Endothelial cell of hepatic sinusoid (primary cell): Measurements from ENCODE around the gene HLA-B.
"Not testable (repeated sequence)": the region's sequence is repeated elsewhere in the genome, so short reads cannot be mapped to it uniquely, and the experiment has no call there.

ENCODE experiments used
- in situ Hi-C: cut with HindIII; loops from 2 replicates; pipeline ENCODE4 v1.10.0; 2017; ENCODE audit warnings: low sequenced_read_pairs

Gene HLA-B

DNA sequence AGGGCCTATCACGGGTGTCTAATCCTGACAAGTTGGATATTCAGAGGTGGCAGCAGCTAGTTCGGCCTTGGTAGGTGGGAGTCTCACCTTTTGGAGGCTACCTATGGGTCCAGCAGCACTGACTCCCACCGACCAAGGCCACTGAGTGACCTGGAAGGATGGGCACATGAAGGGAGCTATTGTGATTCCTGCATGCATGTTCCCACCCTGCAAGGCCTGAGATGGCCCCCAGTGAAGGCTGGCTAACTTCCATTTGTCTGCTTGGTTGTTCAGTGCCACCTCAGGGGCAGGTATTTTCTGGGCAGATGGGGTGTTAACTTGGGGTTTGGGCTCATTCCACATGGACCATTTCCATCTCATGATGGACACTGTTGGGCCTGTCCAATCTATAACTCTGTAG, 28.1 kb upstream of the HLA-B start:
- in situ Hi-C loops = no loop called here

DNA sequence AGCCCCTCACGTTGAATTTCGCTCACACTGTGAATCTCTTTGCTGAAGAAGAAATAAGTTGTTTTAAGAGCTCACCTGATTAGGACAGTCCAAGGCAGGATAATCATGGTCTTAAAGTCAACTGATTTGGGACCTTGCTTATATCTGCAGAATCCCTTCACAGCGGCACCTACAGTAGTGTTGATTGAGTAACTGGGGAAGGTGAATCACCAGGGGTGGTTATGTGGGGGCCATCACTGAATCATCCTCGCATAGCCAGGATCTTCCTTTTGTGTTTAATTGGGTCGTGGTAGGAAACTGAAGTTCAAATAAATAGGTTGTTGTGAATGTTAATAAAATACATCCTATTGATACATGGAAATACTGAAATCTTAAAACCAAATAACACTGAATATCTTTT, 26.2 kb upstream of the HLA-B start:
- in situ Hi-C loops = no loop called here

DNA sequence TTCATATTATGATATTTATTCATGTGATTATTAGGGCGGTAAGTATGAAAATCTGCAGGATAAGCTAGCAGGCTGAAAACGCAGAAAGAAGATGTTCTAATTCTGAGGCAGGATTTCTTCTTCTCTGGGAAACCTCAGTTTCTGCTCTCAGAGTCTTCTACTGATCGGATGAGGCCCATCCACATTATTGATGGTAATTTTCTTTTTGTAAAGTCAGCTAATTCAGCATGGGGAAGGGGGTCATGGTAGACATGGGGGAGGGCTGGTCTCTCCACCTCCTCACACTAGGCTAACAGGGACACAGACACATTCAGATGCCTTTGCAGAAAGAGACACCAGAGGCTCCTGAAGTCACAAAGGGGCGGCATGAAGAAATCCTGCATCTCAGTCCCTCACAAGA, 24.7 kb upstream of the HLA-B start:
- in situ Hi-C loops = no loop called here

DNA sequence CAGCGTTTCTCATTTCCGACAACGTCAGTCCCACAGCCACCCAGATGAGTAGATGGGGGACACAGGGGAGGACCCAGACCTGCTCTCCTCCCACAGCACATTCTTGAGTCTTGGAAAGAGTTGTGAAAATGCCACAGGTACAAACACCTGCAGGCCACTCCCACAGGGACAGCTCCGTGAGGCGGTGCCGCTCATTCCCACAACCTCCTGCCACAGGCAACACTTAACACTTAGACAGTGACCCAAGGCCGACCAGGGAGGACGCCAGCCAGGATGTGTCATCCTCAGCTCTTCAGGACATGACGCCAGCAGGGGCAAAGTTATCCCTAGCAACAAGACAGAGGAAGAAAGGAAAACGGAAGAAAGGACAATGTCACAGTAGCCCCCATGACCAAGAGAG, 22.9 kb upstream of the HLA-B start:
- in situ Hi-C loops = no loop called here

DNA sequence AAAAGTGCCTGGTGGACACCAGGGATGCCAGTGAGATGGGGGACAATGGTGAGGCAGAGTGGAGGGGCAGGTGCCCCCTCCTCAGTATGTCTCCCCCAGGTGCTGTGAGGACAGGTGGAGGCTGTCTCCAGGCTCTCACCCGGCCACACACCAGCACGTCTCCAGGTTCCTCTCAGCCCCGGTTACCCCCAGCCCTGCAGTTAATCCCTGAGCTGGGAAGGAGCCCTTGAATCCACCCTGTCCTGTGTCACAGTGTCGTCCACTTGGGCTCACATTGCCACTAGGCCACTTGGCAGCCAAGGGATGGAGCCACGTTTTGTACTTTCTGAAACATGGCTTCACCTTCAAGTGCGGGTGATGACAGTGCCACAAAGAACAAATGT, 21.7 kb upstream of the HLA-B start:
- in situ Hi-C loops = no loop called here

DNA sequence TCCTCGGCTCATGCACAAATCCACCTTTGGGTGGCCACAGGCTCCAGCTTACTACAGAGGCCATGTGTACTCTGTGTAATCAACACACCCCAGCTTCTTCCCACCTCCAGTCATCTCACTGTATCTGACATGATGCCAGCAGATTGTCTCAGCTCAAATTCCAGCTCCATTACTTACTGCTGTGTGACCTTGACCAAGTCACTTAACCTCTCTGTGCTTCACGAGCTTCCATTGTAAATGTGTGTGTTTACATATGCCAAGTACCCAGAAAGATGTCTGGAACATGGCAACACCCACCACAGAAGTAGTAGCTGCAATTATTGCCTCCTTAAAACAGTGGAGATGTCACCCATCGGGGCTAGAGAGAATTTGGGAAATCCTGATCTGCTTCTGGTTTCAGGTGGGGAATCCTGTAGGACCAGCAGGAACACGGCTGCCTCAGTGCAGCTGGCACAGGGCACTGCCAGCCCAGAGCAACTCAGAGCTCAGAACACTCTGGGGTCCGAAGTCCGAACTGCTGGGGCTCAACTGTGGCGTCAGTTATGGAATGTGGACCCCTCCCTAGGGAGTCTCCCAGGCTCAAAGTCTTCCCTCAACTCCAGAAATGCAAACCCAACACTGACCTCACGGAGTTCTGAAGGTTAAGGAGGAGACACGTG, 21.2 kb upstream of the HLA-B start:
- in situ Hi-C loops = no loop called here

DNA sequence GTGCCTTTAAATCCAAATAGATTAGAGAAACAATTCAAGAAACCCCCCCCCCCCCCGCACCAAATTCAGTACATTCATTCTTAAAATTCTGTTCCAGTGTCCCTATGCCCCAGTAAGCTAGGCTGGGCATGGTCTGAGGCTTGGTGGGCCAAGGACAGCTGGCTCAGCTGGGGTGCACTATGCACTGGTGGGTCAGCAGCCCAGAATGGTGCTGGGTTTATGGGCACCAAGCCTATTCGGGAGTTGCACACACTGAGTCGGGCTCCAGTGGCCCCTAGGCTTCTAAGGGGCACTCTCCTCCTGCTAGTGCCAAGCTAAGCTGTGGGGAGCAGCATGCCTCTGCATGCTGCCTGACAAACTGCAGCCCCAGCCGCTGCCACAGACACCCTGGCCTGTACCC, 20.1 kb upstream of the HLA-B start:
- in situ Hi-C loops = no loop called here

DNA sequence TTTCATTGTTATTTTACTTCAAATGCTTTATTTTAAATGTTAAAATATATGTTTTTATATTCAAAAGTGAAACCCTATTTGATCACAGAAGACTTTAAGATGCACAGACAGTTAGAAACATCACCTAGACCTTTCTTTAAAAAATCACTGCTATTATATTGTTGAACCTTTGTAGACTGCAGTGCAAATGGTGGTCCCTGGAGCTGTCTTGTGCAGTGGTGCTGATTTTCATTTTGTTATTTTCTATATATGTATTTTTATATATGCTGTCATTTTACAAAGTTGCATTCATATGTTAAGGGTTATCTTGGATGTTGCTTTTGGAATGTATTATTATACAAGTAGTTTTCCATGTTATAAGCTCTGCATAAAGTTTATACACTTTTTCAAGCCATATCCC, 18.7 kb upstream of the HLA-B start:
- in situ Hi-C loops = no loop called here

DNA sequence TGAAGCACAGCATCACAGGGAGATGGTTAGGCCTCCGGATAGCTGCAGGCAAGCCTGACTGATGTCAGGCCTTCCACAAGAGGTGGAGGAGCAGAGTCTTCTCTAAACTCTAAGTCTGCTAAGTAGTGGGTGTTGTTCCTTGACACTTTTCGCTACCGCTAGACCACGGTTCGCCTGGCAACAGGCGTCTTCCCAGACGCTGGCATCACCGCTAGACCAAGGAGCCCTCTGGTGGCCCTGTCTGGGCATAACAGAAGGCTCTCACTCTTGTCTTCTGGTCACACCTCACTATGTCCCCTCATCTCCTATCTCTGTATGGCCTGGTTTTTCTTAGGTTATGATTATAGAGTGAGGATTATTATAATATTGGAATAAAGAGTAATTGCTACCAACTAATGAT, 17.1 kb upstream of the HLA-B start:
- in situ Hi-C loops = not testable (repeated sequence)

DNA sequence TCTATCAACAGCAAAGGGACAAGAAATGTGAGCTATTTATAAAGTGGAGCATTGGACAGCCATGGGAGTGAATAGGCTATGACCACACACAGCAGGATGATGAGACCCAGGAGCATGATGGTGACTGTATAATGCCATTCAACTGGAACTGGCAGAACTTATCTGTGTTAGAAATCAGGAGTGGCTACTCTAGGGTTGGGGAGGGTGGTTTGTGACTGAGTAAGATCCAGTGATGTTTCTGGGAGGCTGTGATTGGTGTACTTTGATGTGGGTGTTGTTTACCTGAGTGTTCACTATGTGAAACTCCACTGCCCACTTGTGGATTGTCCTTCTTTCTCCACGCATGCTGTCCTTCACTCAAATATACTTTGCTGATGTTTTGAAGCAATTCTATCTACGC, 11.5 kb upstream of the HLA-B start:
- in situ Hi-C loops = no loop called here

DNA sequence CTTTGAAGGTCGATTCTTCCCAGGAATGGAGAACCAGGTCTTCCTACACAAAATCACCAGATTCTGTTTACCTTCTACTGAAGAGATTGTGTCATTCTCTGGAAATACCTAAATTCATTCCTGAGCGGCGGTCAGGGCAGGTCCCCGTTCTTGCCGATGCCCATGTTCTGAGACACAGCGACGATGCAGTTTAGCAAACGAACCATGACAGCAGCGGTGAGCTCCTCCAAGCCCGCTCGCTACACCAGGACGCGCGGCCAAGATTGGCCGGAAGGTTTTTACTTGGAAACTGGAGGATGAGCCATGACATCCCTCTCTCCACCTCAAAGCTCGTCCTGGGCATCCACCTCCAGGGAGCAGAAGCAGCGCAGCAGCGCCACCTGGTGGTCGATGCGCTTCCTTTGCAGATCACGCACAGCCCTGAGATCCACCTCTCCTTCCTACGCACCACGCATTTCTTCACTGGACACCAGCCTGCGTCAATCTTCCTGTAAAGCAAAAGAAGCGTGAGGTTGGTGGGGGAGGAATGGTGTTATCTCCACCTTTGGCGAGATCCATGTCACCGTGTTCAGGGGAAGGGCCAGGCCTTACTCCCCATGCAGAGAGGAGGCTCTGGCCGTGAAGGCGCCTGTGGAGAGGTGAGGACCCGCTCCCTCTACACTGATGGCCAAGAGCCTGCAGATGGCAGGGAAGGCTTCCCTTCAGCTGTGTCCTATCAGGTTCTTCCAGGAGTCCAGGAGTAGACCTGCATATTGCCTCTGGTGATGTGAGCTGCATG, 9.9 kb upstream of the HLA-B start:
- in situ Hi-C loops = no loop called here

DNA sequence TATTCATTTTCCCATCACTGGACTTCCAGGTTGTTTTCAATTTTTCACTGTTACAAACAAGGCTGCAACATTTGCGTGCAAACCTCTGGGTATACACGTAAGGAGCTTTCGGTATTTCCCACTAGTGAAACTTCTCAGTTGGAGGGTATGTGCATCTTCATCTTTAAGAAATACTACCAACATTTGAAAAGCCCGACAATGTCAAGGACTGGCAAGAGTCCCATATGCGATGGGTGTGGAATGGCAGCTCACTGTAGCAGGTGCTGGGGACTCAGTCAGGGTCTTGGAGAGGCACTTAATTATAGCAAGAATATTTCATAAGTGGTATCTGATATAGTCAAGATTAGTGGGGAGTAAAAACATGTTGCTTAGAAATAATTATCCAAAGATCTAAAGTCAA, 8.9 kb upstream of the HLA-B start:
- in situ Hi-C loops = no loop called here

DNA sequence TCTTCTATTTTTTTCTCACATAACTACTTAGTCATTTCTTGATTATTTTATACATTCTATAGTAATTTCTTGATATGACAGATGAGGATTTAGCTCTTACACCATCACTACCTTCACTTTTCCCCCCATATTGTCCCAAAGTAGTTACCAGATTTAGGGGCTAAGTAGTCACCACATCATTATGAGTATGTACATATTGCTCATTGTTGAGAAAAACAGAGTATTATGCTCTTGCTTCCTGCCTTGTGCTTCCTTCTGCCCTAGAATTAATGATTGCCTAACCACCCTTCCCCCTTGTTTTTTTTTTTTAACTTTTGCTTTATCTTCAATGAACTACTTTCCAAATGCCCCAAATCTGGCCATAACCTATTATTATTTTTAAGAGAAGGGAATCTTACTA, 6.8 kb upstream of the HLA-B start:
- in situ Hi-C loops = no loop called here

DNA sequence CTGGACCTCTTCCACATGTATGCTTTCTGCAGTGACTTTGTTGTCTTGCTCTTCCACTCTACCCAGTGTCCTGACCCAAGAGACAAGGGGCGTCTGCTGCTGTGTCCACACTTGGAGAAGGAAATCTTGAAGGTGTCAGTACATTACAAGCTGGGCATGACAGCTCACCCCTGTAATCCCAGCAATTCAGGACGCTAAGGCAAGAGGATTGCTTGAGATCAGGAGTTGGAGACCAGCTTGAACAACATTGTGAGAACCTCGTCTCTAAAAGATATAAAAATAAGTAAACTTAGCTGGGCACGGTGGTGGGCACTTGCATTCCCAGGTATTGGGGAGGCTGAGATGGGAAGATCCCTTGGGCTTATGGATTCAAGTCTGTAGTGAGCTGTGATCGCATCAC, 5.8 kb upstream of the HLA-B start:
- in situ Hi-C loops = no loop called here

DNA sequence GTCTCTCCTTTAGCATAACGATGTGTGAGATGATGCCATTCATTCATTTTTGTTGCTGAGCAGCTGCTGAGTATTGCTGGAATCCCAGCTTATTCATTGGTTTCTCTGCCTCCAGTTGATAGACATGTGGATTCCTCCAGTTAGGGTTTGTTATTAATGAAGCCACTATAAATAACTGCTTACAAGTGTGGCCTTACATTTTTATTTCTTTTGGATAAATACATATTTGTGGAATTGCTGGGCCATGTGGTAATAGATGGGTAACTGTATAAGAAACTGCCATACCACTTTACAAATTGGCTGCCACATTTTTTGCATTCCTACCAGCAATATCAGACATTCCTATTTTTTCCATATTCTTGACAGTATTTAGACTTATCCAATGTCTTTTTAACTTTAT, 2.6 kb upstream of the HLA-B start:
- in situ Hi-C loops = no loop called here

DNA sequence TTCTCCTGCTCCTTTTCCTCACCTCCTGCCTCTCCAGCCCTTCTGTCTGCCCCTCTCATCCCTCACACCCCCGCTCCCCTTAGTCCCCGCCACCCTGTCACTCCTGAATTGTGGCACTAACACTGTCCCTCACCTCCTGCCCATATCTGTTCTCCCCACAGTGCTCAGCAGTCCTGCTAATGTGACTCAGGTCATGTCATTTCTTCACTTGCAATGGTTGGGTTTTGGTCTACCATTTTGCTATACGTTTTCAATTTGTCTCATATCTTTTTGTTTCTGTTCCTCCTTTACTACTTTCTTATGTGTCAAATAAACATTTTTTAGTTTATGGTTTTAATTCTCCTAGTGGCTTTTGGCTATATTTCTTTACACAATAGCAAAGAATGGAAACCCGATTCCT, 1.3 kb upstream of the HLA-B start:
- in situ Hi-C loops = no loop called here

DNA sequence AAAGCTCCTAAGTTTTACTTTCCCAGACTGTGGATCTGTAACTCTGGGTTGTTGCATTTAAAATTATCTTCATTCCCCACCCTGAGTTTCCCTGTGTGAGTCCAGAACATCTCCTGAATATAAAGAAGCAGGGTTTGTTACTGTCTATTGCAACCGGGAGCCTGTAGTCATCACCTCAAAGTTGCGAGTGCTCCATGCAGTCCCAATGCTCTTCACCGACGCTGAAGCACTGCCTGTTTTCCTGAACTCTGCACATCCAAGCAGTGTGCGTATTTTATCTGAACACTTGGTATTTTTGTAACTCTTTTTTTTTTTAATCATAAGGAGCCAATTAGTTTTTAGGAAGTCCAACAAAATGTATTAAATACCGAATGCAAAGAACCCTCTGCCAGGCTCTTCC, 907 bp upstream of the HLA-B start:
- in situ Hi-C loops = no loop called here

DNA sequence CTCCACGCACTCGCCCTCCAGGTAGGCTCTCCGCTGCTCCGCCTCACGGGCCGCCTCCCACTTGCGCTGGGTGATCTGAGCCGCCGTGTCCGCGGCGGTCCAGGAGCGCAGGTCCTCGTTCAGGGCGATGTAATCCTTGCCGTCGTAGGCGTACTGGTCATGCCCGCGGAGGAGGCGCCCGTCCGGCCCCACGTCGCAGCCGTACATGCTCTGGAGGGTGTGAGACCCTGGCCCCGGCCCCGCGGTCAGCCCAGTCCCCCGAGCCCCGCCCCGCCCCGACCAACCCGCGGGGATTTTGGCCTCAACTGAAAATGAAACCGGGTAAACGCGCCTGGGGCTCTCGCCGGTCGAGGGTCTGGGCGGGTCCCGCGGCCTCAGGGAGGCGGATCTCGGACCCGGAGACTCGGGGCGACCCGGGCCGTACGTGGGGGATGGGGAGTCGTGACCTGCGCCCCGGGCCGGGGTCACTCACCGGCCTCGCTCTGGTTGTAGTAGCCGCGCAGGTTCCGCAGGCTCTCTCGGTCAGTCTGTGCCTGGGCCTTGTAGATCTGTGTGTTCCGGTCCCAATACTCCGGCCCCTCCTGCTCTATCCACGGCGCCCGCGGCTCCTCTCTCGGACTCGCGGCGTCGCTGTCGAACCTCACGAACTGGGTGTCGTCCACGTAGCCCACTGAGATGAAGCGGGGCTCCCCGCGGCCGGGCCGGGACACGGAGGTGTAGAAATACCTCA, 598 bp downstream of the HLA-B start:
- in situ Hi-C loops = no loop called here

DNA sequence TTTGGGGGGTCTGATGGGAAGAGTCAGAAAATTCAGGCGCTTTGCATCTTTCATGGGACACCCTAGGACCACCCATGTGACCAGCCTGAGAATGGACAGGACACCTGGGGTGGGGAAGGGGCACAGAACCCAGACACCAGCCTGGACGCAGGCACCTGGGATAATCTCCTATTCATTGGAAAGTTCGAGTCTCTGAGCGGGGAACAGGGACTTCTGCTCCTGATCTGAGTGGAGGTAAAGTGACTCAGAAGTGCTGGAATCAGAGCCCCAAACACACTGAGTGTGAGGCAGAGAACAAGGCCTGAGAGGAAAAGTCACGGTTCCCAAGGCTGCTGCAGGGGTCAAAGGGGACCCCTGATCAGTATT, 1.4 kb downstream of the HLA-B start:
- in situ Hi-C loops = no loop called here

DNA sequence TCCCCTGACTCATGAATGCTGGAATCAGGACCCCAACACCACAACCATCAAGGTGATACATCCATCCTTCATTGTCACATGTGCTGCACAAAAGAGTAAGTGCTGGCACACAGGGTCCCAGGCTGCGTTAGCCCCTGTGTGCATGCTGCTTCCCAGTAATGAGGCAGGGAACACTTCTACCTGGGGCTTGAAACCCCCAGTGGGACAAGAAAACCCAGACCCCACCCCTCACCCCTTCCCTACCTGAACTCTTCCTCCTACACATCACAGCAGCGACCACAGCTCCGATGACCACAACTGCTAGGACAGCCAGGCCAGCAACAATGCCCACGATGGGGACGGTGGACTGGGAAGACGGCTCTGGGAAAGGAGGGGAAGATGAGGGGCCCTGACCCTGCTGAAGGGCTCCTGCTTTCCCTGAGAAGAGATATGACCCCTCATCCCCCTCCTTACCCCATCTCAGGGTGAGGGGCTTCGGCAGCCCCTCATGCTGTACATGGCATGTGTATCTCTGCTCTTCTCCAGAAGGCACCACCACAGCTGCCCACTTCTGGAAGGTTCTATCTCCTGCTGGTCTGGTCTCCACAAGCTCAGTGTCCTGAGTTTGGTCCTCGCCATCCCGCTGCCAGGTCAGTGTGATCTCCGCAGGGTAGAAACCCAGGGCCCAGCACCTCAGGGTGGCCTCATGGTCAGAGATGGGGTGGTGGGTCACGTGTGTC, 2.0 kb downstream of the HLA-B start:
- in situ Hi-C loops = no loop called here

DNA sequence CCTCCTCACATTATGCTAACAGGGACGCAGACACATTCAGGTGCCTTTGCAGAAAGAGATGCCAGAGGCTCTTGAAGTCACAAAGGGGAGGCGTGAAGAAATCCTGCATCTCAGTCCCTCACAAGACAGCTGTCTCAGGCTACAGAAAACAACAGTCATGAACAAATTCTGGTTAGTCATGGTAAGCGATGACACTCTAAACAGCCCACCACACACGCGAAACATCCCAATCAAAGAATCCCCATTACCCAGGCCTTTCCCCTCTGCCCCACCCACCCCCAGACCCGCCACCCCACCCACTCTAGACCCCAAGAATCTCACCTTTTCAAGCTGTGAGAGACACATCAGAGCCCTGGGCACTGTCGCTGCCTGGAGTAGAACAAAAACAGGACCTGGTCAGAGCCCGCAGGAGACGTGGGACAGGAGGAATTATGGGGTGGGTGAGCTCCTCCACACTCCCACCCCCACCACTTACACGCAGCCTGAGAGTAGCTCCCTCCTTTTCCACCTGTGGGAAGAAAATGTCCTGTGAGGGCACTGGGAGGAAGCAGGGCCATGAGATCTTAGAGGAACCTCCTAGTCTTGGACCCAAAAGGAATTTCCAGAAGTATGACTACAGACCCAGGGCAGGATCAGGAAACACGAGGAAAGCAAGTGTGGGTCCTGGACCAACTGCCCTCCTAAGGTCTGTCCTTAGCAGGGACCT, 2.7 kb downstream of the HLA-B start:
- in situ Hi-C loops = no loop called here
